WTC11 (cell line): Measurements from ENCODE around the gene KLK15. TPM values are rescaled to one million over a fixed set of nuclear protein-coding genes. Genes with fewer than 3 reads are reported as not detected.

ENCODE experiments used
- ATAC-seq: fragments of 200-7000 bp; cut with Tn5 transposase; 2 replicates; pipeline ENCODE4 v1.10.0; 2021; ENCODE audit warnings: mild to moderate bottlenecking, moderate library complexity
- CTCF ChIA-PET: fragments of 300-600 bp; sonication (Branson Sonifier 250); formaldehyde crosslinking; loops from one replicate; lab custom pipeline; 2021; ENCODE audit warnings: antibody characterized with exemption; lab: Charles Lee
- POLR2A ChIA-PET: fragments of 350-600 bp; sonication (Branson Sonifier 250); formaldehyde crosslinking; loops from one replicate; lab custom pipeline; 2021; ENCODE audit warnings: antibody characterized with exemption; lab: Charles Lee
- DNase-seq: peaks from one replicate; pipeline ENCODE4 v3.0.0; 2021; ENCODE audit warnings: low spot score
- H3K27ac Mint-ChIP-seq: 2 replicates; pipeline ENCODE4 v1.8.0; 2021; ENCODE audit warnings: mixed read lengths
- H3K27me3 Mint-ChIP-seq: 2 replicates; pipeline ENCODE4 v1.8.0; 2021; ENCODE audit warnings: low read depth, mild to moderate bottlenecking, moderate library complexity, mixed read lengths
- H3K36me3 Mint-ChIP-seq: 2 replicates; pipeline ENCODE4 v1.8.0; 2021; ENCODE audit warnings: mixed read lengths
- H3K4me1 Mint-ChIP-seq: 2 replicates; pipeline ENCODE4 v1.8.0; 2022; ENCODE audit warnings: mixed read lengths
- H3K4me3 Mint-ChIP-seq: 2 replicates; pipeline ENCODE4 v1.8.0; 2021; ENCODE audit warnings: mild to moderate bottlenecking, moderate library complexity, mixed read lengths
- H3K9me3 Mint-ChIP-seq: 2 replicates; pipeline ENCODE4 v1.8.0; 2021; ENCODE audit warnings: mixed read lengths
- EMX1 ChIP-seq: fragments of 250-450 bp; sonication (Bioruptor Pico); IDR thresholded peaks from 2 replicates; pipeline ENCODE4 v1.8.0; 2021; ENCODE audit warnings: mild to moderate bottlenecking
- ESRRA ChIP-seq: sonication (generic); formaldehyde crosslinking; IDR thresholded peaks from 2 replicates; pipeline ENCODE4 v1.8.1; 2022; ENCODE audit warnings: mild to moderate bottlenecking, missing genetic modification reagents, borderline replicate concordance
- ETV6 ChIP-seq: sonication (generic); formaldehyde crosslinking; IDR thresholded peaks from 2 replicates; pipeline ENCODE4 v1.8.1; 2022; ENCODE audit warnings: mild to moderate bottlenecking, missing genetic modification reagents
- FOXK1 ChIP-seq: sonication (generic); formaldehyde crosslinking; IDR thresholded peaks from 2 replicates; pipeline ENCODE4 v1.8.0; 2022; ENCODE audit warnings: mild to moderate bottlenecking, moderate library complexity, missing genetic modification reagents
- GRHL2 ChIP-seq: fragments of 250-450 bp; sonication (Bioruptor Pico); IDR thresholded peaks from 2 replicates; pipeline ENCODE4 v1.8.0; 2022; ENCODE audit warnings: mild to moderate bottlenecking, moderate library complexity; ENCODE audit not compliant: insufficient replicate concordance, severe bottlenecking
- JUN ChIP-seq: sonication (generic); formaldehyde crosslinking; IDR thresholded peaks from 2 replicates; pipeline ENCODE4 v1.8.0; 2023; ENCODE audit warnings: mild to moderate bottlenecking, missing genetic modification reagents
- KAT7 ChIP-seq: sonication (generic); formaldehyde crosslinking; IDR thresholded peaks from 2 replicates; pipeline ENCODE4 v1.8.1; 2023; ENCODE audit warnings: missing genetic modification reagents, mild to moderate bottlenecking, borderline replicate concordance
- NFATC4 ChIP-seq: fragments of 250-450 bp; sonication (Bioruptor Pico); IDR thresholded peaks from 2 replicates; pipeline ENCODE4 v1.9.0; 2021; ENCODE audit warnings: mild to moderate bottlenecking
- NFE2L1 ChIP-seq: sonication (generic); formaldehyde crosslinking; IDR thresholded peaks from 2 replicates; pipeline ENCODE4 v1.8.1; 2023; ENCODE audit warnings: missing genetic modification reagents
- NR3C1 ChIP-seq: sonication (generic); formaldehyde crosslinking; conservative IDR thresholded peaks from 2 replicates; pipeline ENCODE4 v1.8.1; 2023; ENCODE audit warnings: low read depth, mild to moderate bottlenecking, missing genetic modification reagents
- OVOL2 ChIP-seq: fragments of 250-450 bp; sonication (Bioruptor Pico); IDR thresholded peaks from 2 replicates; pipeline ENCODE4 v1.9.0; 2021; ENCODE audit warnings: mild to moderate bottlenecking, borderline replicate concordance
- TEAD4 ChIP-seq: sonication (generic); formaldehyde crosslinking; IDR thresholded peaks from 2 replicates; pipeline ENCODE4 v1.8.0; 2022; ENCODE audit warnings: mild to moderate bottlenecking, missing genetic modification reagents
- ZNF263 ChIP-seq: sonication (generic); formaldehyde crosslinking; IDR thresholded peaks from 2 replicates; pipeline ENCODE4 v1.8.1; 2022; ENCODE audit warnings: low read depth, mild to moderate bottlenecking, moderate library complexity, missing genetic modification reagents
- ZNF396 ChIP-seq: fragments of 250-450 bp; sonication (Bioruptor Pico); IDR thresholded peaks from 2 replicates; pipeline ENCODE4 v1.8.0; 2021; ENCODE audit warnings: mild to moderate bottlenecking, moderate library complexity, borderline replicate concordance
- total RNA-seq: library from RNA; stranded (reverse); gene quantifications from 3 replicates; pipeline ENCODE4 v1.2.3, GENCODE V29; 2021
- TF ChIP-seq, protein P1 (sequence below): sonication (generic); formaldehyde crosslinking; IDR thresholded peaks from 2 replicates; pipeline ENCODE4 v1.8.0; 2022; ENCODE audit warnings: mild to moderate bottlenecking, missing genetic modification reagents
- TF ChIP-seq, protein P2 (sequence below): sonication (generic); formaldehyde crosslinking; IDR thresholded peaks from 2 replicates; pipeline ENCODE4 v1.8.0; 2022; ENCODE audit warnings: mild to moderate bottlenecking, missing genetic modification reagents
- TF ChIP-seq, protein P3 (sequence below): sonication (generic); formaldehyde crosslinking; IDR thresholded peaks from 2 replicates; pipeline ENCODE4 v1.8.1; 2023; ENCODE audit warnings: mild to moderate bottlenecking, missing genetic modification reagents, borderline replicate concordance
- TF ChIP-seq, protein P4 (sequence below): sonication (generic); formaldehyde crosslinking; IDR thresholded peaks from 2 replicates; pipeline ENCODE4 v1.8.1; 2023; ENCODE audit warnings: mild to moderate bottlenecking, missing genetic modification reagents
- TF ChIP-seq, protein P5 (sequence below): sonication (generic); formaldehyde crosslinking; IDR thresholded peaks from 2 replicates; pipeline ENCODE4 v1.8.0; 2022; ENCODE audit warnings: mild to moderate bottlenecking, missing genetic modification reagents
- TF ChIP-seq, protein P6 (sequence below): sonication (generic); formaldehyde crosslinking; conservative IDR thresholded peaks from 2 replicates; pipeline ENCODE4 v1.8.1; 2022; ENCODE audit warnings: mild to moderate bottlenecking, missing genetic modification reagents

Gene KLK15
- total RNA-seq, 1 experiment from 2014 or later = not detected

DNA sequence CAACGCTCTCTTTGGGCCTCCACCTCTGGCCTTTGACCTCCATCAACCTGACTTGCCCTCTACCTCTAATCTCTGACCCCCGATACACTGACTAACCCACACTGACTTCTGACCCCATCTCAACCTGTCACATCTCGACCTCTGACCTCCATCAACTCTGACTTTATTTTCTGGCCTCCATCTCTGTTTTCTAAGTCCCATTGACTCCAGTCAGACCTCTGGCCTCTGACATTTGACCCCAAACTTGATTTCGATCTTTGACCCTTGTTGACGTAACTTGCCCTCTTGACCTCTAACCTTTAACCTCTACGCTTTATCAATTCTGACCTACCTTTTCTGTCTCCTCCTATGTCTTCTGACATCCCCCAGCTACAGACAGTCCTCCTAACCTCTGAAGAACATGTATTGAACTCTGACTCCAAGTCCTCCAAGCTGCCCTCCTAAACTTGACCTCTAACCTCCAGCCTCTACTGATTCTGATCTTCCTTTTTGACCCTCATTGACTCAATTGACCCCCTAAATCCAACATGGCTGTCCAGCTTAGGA, 42.4 kb downstream of the KLK15 start (continued):
- no peak for TF ChIP-seq KAT7

DNA sequence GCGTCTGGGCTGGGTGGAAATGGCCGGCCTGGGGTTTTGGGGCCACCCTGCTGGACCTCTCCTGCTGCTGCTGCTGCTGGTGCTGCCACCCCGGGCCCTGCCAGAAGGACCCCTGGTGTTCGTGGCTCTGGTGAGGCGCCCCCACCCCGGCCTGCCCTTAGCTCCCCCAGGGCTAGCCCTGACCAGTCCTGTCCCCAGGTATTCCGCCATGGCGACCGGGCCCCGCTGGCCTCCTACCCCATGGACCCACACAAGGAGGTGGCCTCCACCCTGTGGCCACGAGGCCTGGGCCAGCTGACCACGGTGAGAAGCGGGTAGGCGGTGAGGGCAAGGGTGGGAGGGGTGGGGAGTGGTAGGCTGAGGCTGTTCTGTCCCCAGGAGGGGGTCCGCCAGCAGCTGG, 43.0 kb downstream of the KLK15 start, which contains the start of gene ACP4:
Gene ACP4 (plus strand): TSS at position 20 of the 400 bp plus-strand sequence. CDS start 0 bp downstream, at position 20.
- POLR2A ChIA-PET = no interaction called here
- DNase-seq (no peak), ATAC-seq (no peak)
- no peaks in the 10 kb centered on the region for H3K36me3 Mint-ChIP-seq
- CTCF ChIA-PET = interaction anchor here (1.0 to 3.2 kb wide), 6 partner anchors 11 to 304 kb away, joined by 3 to 8 read pairs (median 4); no protein-coding TSS in a partner anchor
- peaks cover 35% of the 10 kb centered on the region for H3K27me3 Mint-ChIP-seq
- no peak within 1 kb of the TSS for H3K4me3 Mint-ChIP-seq
- no peak within 1 kb of the TSS for H3K27ac Mint-ChIP-seq
- no peaks in the 10 kb centered on the region for H3K9me3 Mint-ChIP-seq
- TF ChIP-seq, protein P1, sequence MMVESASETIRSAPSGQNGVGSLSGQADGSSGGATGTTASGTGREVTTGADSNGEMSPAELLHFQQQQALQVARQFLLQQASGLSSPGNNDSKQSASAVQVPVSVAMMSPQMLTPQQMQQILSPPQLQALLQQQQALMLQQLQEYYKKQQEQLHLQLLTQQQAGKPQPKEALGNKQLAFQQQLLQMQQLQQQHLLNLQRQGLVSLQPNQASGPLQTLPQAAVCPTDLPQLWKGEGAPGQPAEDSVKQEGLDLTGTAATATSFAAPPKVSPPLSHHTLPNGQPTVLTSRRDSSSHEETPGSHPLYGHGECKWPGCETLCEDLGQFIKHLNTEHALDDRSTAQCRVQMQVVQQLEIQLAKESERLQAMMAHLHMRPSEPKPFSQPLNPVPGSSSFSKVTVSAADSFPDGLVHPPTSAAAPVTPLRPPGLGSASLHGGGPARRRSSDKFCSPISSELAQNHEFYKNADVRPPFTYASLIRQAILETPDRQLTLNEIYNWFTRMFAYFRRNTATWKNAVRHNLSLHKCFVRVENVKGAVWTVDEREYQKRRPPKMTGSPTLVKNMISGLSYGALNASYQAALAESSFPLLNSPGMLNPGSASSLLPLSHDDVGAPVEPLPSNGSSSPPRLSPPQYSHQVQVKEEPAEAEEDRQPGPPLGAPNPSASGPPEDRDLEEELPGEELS (CRISPR knock-in tag) = no peak
- TF ChIP-seq ZNF263 = no peak
- TF ChIP-seq, protein P2, sequence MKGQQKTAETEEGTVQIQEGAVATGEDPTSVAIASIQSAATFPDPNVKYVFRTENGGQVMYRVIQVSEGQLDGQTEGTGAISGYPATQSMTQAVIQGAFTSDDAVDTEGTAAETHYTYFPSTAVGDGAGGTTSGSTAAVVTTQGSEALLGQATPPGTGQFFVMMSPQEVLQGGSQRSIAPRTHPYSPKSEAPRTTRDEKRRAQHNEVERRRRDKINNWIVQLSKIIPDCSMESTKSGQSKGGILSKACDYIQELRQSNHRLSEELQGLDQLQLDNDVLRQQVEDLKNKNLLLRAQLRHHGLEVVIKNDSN (CRISPR knock-in tag) = no peak
- no peak for TF ChIP-seq GRHL2 (CRISPR knock-in tag)
- TF ChIP-seq, protein P3, sequence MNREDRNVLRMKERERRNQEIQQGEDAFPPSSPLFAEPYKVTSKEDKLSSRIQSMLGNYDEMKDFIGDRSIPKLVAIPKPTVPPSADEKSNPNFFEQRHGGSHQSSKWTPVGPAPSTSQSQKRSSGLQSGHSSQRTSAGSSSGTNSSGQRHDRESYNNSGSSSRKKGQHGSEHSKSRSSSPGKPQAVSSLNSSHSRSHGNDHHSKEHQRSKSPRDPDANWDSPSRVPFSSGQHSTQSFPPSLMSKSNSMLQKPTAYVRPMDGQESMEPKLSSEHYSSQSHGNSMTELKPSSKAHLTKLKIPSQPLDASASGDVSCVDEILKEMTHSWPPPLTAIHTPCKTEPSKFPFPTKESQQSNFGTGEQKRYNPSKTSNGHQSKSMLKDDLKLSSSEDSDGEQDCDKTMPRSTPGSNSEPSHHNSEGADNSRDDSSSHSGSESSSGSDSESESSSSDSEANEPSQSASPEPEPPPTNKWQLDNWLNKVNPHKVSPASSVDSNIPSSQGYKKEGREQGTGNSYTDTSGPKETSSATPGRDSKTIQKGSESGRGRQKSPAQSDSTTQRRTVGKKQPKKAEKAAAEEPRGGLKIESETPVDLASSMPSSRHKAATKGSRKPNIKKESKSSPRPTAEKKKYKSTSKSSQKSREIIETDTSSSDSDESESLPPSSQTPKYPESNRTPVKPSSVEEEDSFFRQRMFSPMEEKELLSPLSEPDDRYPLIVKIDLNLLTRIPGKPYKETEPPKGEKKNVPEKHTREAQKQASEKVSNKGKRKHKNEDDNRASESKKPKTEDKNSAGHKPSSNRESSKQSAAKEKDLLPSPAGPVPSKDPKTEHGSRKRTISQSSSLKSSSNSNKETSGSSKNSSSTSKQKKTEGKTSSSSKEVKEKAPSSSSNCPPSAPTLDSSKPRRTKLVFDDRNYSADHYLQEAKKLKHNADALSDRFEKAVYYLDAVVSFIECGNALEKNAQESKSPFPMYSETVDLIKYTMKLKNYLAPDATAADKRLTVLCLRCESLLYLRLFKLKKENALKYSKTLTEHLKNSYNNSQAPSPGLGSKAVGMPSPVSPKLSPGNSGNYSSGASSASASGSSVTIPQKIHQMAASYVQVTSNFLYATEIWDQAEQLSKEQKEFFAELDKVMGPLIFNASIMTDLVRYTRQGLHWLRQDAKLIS = no peak
- TF ChIP-seq ZNF396 = no peak
- TF ChIP-seq, protein P4, sequence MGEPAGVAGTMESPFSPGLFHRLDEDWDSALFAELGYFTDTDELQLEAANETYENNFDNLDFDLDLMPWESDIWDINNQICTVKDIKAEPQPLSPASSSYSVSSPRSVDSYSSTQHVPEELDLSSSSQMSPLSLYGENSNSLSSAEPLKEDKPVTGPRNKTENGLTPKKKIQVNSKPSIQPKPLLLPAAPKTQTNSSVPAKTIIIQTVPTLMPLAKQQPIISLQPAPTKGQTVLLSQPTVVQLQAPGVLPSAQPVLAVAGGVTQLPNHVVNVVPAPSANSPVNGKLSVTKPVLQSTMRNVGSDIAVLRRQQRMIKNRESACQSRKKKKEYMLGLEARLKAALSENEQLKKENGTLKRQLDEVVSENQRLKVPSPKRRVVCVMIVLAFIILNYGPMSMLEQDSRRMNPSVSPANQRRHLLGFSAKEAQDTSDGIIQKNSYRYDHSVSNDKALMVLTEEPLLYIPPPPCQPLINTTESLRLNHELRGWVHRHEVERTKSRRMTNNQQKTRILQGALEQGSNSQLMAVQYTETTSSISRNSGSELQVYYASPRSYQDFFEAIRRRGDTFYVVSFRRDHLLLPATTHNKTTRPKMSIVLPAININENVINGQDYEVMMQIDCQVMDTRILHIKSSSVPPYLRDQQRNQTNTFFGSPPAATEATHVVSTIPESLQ (CRISPR knock-in tag) = no peak
- no peak for TF ChIP-seq NR3C1 (CRISPR knock-in tag)
- TF ChIP-seq TEAD4 = no peak
- TF ChIP-seq, protein P5, sequence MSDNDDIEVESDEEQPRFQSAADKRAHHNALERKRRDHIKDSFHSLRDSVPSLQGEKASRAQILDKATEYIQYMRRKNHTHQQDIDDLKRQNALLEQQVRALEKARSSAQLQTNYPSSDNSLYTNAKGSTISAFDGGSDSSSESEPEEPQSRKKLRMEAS (CRISPR knock-in tag) = no peak
- TF ChIP-seq NFE2L1 (CRISPR knock-in tag) = no peak
- TF ChIP-seq JUN = no peak
- TF ChIP-seq, protein P6, sequence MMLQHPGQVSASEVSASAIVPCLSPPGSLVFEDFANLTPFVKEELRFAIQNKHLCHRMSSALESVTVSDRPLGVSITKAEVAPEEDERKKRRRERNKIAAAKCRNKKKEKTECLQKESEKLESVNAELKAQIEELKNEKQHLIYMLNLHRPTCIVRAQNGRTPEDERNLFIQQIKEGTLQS (CRISPR knock-in tag) = no peak
- no peak for TF ChIP-seq KAT7
- no peak for TF ChIP-seq ESRRA (CRISPR knock-in tag)
- no peak for TF ChIP-seq FOXK1 (CRISPR knock-in tag)
- TF ChIP-seq EMX1 = no peak
- TF ChIP-seq OVOL2 (CRISPR knock-in tag) = no peak
- TF ChIP-seq ETV6 (CRISPR knock-in tag) = no peak
- TF ChIP-seq NFATC4 = no peak
- TF ChIP-seq, all 79 proteins: peak for 0
- peaks cover 12% of the 10 kb centered on the region for H3K4me1 Mint-ChIP-seq
